Activated CD8-positive, alpha-beta T cell treated with anti-CD3 and anti-CD28 coated beads for 36 hours (primary cell): ENCODE data around the gene PROSER3. TPM values are rescaled to one million over a fixed set of nuclear protein-coding genes. Genes with fewer than 3 reads are reported as not detected.

Experiments
- ATAC-seq: fragments of 200-7000 bp; cut with Tn5 transposase; one replicate; pipeline ENCODE4 v1.10.0; 2021; ENCODE audit warnings: mild to moderate bottlenecking, moderate library complexity
- CTCF ChIA-PET: fragments of 350-600 bp; sonication (Branson Sonifier 250); formaldehyde crosslinking; loops from one replicate; lab custom pipeline; 2021; ENCODE audit warnings: antibody characterized with exemption; lab: Charles Lee
- POLR2A ChIA-PET: fragments of 350-600 bp; sonication (Branson Sonifier 250); formaldehyde crosslinking; loops from one replicate; lab custom pipeline; 2021; ENCODE audit warnings: antibody characterized with exemption; lab: Charles Lee
- DNase-seq: peaks from one replicate; pipeline ENCODE4 v3.0.0-alpha.2; 2020
- H3K27ac Mint-ChIP-seq: one replicate; pipeline ENCODE4 v1.8.0; 2021; ENCODE audit warnings: mild to moderate bottlenecking, mixed read lengths
- H3K27me3 Mint-ChIP-seq: one replicate; pipeline ENCODE4 v1.8.0; 2021; ENCODE audit warnings: mixed read lengths
- H3K36me3 Mint-ChIP-seq: one replicate; pipeline ENCODE4 v1.8.0; 2021; ENCODE audit warnings: low read depth, mixed read lengths
- H3K4me1 Mint-ChIP-seq: one replicate; pipeline ENCODE4 v1.8.0; 2021; ENCODE audit warnings: low read depth, mixed read lengths
- H3K4me3 Mint-ChIP-seq: one replicate; pipeline ENCODE4 v1.8.0; 2021; ENCODE audit warnings: mild to moderate bottlenecking, moderate library complexity, mixed read lengths
- H3K9me3 Mint-ChIP-seq: one replicate; pipeline ENCODE4 v1.8.0; 2021; ENCODE audit warnings: mixed read lengths
- intact Hi-C: fragments of 100-400 bp; cut with micrococcal nuclease; formaldehyde crosslinking; loops from one replicate; pipeline ENCODE4 v1.10.0; 2022
- total RNA-seq, 2 experiments: library from RNA; stranded (reverse); gene quantifications; one replicate each; pipeline ENCODE4 v1.2.3, GENCODE V29; 2021
- TF ChIP-seq, protein P1 (sequence below): fragments of 200-600 bp; IDR thresholded peaks from one replicate; pipeline ENCODE4 v1.8.0; 2022; ENCODE audit warnings: antibody characterized with exemption, mild to moderate bottlenecking

The PROSER3 gene
- total RNA-seq, 2 experiments from 2014 or later = 40.7 to 41.1 TPM

DNA sequence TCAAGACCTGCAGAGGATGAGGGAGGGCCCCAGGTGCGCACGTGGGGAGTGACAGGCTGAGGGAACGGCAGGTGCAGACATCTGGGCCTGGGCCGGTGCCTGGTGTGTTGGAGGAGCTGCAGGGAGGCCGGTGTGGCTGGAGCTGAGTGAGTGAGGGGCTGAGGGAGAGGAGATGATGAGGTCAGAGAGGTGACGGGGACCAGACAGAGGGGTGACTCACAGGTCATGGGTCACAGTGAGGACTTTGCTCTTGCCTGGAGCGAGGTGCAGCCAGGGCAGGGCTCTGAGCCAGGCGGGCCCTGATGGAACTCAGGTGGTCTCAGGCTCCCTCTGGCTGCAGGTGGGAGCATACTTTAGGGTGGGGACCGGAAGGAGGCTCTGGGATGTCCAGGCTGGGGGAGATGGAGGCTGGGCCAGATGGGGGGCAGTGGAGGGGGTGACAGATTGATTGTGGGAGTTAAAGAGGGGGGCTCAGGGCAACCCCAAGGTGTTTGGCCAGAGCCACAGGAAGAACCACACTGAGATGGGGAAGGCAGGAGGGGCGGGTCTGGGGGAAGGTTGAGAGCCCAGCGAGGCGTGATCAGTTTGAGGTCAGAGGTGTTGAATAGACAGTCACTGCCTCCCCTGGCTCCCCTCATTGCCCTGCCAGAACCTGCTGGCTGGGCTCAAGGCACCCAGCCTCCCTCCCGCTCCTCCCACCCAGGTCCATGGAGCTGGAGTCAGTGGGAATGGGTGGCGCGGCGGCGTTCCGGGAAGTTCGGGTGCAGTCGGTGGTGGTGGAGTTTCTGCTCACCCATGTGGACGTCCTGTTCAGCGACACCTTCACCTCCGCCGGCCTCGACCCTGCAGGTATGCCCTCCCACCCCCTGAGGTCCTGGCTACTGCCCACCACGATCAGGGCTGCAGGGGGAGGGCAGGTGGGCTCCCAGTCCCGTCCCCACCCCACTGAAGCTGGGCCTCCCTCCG, 25.8 kb downstream of the PROSER3 start:
- H3K27me3 Mint-ChIP-seq = no peaks in the 10 kb centered on the region
- no peak overlapping the region for H3K4me3 Mint-ChIP-seq
- H3K4me1 Mint-ChIP-seq = no peaks in the 10 kb centered on the region
- no peaks in the 10 kb centered on the region for H3K36me3 Mint-ChIP-seq
- H3K9me3 Mint-ChIP-seq = no peaks in the 10 kb centered on the region
- intact Hi-C loops = no loop called here
- CTCF ChIA-PET = no interaction called here
- DNase-seq (peak; percentile 32), ATAC-seq (peak; percentile 69)
- POLR2A ChIA-PET = no interaction called here
- H3K27ac Mint-ChIP-seq = no peak overlapping the region
- TF ChIP-seq, protein P1, sequence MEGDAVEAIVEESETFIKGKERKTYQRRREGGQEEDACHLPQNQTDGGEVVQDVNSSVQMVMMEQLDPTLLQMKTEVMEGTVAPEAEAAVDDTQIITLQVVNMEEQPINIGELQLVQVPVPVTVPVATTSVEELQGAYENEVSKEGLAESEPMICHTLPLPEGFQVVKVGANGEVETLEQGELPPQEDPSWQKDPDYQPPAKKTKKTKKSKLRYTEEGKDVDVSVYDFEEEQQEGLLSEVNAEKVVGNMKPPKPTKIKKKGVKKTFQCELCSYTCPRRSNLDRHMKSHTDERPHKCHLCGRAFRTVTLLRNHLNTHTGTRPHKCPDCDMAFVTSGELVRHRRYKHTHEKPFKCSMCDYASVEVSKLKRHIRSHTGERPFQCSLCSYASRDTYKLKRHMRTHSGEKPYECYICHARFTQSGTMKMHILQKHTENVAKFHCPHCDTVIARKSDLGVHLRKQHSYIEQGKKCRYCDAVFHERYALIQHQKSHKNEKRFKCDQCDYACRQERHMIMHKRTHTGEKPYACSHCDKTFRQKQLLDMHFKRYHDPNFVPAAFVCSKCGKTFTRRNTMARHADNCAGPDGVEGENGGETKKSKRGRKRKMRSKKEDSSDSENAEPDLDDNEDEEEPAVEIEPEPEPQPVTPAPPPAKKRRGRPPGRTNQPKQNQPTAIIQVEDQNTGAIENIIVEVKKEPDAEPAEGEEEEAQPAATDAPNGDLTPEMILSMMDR = no peak

DNA sequence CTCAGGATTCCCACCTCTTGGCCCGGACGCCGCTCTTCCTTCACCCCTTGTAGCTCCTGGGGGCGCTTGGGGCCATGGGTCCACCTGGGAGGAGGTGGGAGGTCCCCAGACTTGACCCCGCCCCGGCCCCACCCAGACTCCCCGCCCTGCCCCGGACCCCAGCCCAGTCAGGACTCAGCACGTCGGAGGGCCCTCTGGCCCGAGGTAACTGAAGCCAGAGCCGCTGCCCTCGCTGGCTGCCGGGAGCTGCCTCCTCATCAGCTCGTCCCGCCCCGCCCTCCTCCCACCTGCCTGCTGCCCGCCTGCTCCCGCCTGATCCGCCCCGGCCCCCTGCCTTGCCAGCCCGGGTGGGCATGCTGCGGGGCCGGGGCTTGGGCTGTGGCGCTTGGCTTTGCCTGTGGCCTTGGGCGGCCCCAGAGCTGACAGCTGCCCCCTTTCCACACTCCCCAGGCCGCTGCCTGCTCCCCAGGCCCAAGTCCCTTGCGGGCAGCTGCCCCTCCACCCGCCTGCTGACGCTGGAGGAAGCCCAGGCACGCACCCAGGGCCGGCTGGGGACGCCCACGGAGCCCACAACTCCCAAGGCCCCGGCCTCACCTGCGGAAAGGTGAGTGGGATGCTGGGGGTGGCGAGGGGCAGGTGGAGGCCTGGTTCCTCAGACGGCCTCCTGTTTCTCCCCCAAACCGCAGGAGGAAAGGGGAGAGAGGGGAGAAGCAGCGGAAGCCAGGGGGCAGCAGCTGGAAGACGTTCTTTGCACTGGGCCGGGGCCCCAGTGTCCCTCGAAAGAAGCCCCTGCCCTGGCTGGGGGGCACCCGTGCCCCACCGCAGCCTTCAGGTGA, 26.7 kb downstream of the PROSER3 start:
- ATAC-seq (no peak), DNase-seq (no peak)
- ChIA-PET POLR2A (no interaction called here), CTCF (no interaction called here)
- TF ChIP-seq, protein P1 = no peak
- Mint-ChIP-seq H3K27me3 (no peaks in the 10 kb centered on the region), H3K4me1 (no peaks in the 10 kb centered on the region), H3K4me3 (no peak overlapping the region), H3K27ac (no peak overlapping the region), H3K36me3 (no peaks in the 10 kb centered on the region), H3K9me3 (no peaks in the 10 kb centered on the region)
- intact Hi-C loops = no loop called here

DNA sequence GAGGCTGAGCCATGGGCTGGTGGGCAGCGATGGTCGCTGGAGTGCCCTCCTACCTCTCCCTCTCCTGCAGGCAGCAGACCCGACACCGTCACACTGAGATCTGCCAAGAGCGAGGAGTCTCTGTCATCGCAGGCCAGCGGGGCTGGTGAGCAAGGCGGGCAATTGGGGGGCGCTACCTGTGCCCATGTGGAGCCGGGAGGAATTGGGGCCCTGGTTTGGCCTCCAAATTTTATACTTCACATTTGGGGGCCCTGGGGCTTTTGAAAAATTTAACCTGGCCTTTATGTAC, 27.3 kb downstream of the PROSER3 start:
- Mint-ChIP-seq H3K27ac (no peak overlapping the region), H3K36me3 (no peaks in the 10 kb centered on the region), H3K27me3 (no peaks in the 10 kb centered on the region), H3K4me3 (no peak overlapping the region), H3K9me3 (no peaks in the 10 kb centered on the region), H3K4me1 (no peaks in the 10 kb centered on the region)
- ATAC-seq = no peak
- CTCF ChIA-PET = no interaction called here
- intact Hi-C loops = no loop called here
- POLR2A ChIA-PET = no interaction called here
- DNase-seq = no peak
- TF ChIP-seq, protein P1 = no peak

DNA sequence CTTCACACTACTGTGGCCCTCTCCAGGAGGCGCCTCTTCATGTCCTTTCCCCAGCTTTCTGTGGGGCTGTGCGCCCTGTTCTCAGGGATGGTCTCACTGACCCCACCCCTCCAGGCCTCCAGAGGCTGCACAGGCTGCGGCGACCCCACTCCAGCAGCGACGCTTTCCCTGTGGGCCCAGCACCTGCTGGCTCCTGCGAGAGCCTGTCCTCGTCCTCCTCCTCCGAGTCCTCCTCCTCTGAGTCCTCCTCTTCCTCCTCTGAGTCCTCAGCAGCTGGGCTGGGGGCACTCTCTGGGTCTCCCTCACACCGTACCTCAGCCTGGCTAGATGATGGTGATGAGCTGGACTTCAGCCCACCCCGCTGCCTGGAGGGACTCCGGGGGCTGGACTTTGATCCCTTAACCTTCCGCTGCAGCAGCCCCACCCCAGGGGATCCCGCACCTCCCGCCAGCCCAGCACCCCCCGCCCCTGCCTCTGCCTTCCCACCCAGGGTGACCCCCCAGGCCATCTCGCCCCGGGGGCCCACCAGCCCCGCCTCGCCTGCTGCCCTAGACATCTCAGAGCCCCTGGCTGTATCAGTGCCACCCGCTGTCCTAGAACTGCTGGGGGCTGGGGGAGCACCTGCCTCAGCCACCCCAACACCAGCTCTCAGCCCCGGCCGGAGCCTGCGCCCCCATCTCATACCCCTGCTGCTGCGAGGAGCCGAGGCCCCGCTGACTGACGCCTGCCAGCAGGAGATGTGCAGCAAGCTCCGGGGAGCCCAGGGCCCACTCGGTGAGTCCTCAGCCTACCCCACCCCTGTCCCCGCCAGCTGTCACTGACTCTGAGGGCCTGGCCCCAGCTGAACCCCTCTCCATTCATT, 28.6 kb downstream of the PROSER3 start:
- Mint-ChIP-seq H3K4me3 (no peak overlapping the region), H3K27me3 (no peaks in the 10 kb centered on the region), H3K27ac (no peak overlapping the region), H3K36me3 (no peaks in the 10 kb centered on the region), H3K4me1 (no peaks in the 10 kb centered on the region), H3K9me3 (no peaks in the 10 kb centered on the region)
- DNase-seq (no peak), ATAC-seq (no peak)
- POLR2A ChIA-PET = interaction anchor here (0.6 kb wide), 1 partner anchor 21 kb away, joined by 3 read pairs; no protein-coding TSS in a partner anchor
- CTCF ChIA-PET = no interaction called here
- TF ChIP-seq, protein P1 = no peak
- intact Hi-C loops = no loop called here
